HL-60 (cell line): Measurements from ENCODE around the gene GUCY1A2.

Experiments
- DNase-seq, 2 experiments: peaks; one replicate each; pipeline ENCODE4 v3.0.0-alpha.2; 2010 to 2020; ENCODE audit warnings: low read depth in 1 of 2, low spot score in 1 of 2
- H3K27ac ChIP-seq: fragments of 250-450 bp; sonication (Bioruptor Pico); replicated peaks from 2 replicates; pipeline ENCODE4 v1.5.1; 2020; ENCODE audit warnings: mild to moderate bottlenecking, moderate library complexity
- H3K27me3 ChIP-seq: fragments of 250-450 bp; sonication (Bioruptor Pico); 2 replicates; pipeline ENCODE4 v1.5.1; 2021; ENCODE audit warnings: mild to moderate bottlenecking, moderate library complexity; ENCODE audit not compliant: insufficient read depth, poor library complexity, severe bottlenecking
- H3K4me3 ChIP-seq: replicated peaks from 2 replicates; pipeline ENCODE4 v1.5.1; 2011; ENCODE audit warnings: mild to moderate bottlenecking, control low read depth, low read length; ENCODE audit not compliant: insufficient read depth
- CTCF ChIP-seq: IDR thresholded peaks from one replicate; pipeline ENCODE4 v1.5.1; 2011; ENCODE audit warnings: low read length, control low read depth, inconsistent platforms; ENCODE audit not compliant: insufficient read depth
- GABPA ChIP-seq: IDR thresholded peaks from 2 replicates; pipeline ENCODE4 v1.6.1; 2012; ENCODE audit warnings: low read depth
- POLR2AphosphoS5 ChIP-seq: IDR thresholded peaks from 2 replicates; pipeline ENCODE4 v1.6.1; 2012; ENCODE audit warnings: low read depth
- REST ChIP-seq: IDR thresholded peaks from 2 replicates; pipeline ENCODE4 v1.6.1; 2012; ENCODE audit warnings: low read depth; ENCODE audit not compliant: insufficient replicate concordance
- SPI1 ChIP-seq: IDR thresholded peaks from 2 replicates; pipeline ENCODE4 v1.6.1; 2012; ENCODE audit warnings: low read depth, mild to moderate bottlenecking, borderline replicate concordance

The GUCY1A2 gene

GRCh38 chr11:106656646-106657045 is 361.6 kb downstream of the GUCY1A2 start:
- DNase-seq, result no peak
- no peak overlapping the region for H3K4me3 ChIP-seq
- no peak for TF ChIP-seq REST
- TF ChIP-seq GABPA, result no peak
- no peak for TF ChIP-seq SPI1
- TF ChIP-seq CTCF, result no peak
- no peaks in the 10 kb centered on the region for H3K27me3 ChIP-seq
- H3K27ac ChIP-seq, result no peak overlapping the region

DNA sequence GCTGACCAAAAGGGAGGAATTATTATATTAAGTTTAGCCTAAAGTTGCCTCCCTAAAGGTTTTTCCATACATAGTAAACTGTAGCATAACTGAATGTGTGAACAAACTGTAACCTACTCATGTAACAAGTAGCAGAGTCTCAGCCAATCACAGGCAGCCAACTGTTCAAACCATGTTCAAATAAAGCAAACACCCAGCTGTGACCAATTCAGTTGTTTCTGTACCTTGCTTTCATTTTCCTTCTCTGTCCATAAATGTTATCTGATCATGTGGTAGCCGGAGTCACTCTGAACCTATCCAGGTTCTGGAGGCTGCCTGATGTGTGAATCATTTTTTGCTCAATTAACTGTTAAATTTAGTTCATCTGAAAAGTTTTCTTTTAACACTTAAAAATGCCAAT is 373.5 kb downstream of the GUCY1A2 start:
- Histone ChIP-seq H3K27ac (no peak overlapping the region), H3K4me3 (no peak overlapping the region), H3K27me3 (no peaks in the 10 kb centered on the region)
- TF ChIP-seq GABPA, result no peak
- TF ChIP-seq SPI1, result no peak
- no peak for TF ChIP-seq POLR2AphosphoS5
- no peak for TF ChIP-seq CTCF
- TF ChIP-seq REST, result no peak
- no peak for DNase-seq

DNA sequence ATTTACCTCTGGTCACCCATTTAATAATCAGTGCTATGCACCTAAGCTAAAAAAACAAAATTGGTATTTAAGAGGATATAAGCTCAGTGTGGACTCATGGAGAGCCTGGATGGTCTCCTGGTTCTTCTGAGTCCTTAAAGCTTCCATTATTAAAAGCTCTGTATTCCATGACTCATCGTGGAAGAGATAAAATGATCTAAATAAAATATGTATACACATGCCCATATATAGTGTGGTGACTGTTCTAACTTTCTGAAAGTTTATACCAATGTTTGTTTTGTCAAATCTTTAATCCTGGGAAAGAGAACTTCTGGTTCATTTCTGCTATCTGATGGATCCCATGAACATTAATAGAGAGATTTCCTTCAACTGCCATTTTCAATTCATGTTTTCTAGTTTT is 375.9 kb downstream of the GUCY1A2 start:
- Histone ChIP-seq H3K4me3 (no peak overlapping the region), H3K27ac (no peak overlapping the region), H3K27me3 (no peaks in the 10 kb centered on the region)
- no peak for DNase-seq
- TF ChIP-seq REST, result no peak
- no peak for TF ChIP-seq GABPA
- no peak for TF ChIP-seq SPI1
- TF ChIP-seq CTCF, result no peak
- TF ChIP-seq POLR2AphosphoS5, result no peak
